GM12801 (cell line): ENCODE measurements around the gene EGFLAM.

ENCODE experiments used
- CTCF ChIP-seq: IDR thresholded peaks from one replicate; pipeline ENCODE4 v1.5.1; 2011; ENCODE audit warnings: control low read depth; ENCODE audit not compliant: insufficient read length; ENCODE audit errors: extremely low read depth

Gene EGFLAM

DNA sequence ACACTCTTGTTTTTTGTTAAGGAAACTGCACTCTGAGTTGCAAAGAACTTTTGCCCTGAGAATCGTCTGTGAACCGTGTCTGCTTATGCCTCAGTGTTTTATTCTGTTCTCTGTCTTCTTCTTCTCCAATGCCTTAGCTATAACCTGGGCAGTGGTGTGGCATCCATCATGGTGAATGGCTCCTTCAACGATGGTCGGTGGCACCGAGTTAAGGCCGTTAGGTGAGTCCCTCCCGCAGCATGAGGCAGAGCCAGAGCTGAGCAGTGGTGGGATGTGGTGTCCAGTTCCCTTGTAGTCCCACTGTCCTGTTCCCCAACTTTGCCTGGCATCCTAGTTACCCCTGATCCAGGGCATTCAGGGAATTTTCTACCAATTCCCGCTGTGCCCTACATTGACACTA lies 199.8 kb downstream of the EGFLAM start:
- TF ChIP-seq CTCF = no peak

DNA sequence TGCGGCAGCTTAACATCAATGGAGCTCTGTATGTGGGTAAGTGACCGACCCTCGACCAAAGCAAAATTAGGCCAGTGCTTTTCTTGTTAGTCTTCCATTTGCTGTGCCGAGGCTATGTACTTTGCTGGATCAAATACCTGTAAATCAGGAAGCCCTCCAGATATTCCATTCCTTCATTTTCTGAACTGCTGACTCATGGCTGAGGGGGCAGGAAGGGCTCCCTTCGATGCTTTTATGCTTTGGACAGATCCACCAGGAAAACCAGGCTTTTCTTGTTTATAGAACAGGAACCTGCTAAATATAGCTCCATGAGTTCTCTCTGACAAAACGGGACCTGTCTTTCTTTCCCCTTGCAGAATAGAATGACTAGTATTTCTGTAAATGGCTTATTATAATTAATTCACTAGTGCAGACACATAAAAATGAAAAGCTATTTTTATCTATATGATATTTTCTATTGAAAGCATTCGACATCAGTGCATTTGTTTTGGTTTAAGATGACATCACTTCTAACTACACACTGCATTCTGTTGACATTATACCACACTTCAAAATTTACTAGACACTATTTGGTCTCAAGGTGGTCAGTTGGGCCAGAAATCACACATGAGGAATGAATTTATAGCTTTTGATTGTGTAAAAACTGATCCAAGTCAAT lies 204.7 kb downstream of the EGFLAM start:
- TF ChIP-seq CTCF = no peak

DNA sequence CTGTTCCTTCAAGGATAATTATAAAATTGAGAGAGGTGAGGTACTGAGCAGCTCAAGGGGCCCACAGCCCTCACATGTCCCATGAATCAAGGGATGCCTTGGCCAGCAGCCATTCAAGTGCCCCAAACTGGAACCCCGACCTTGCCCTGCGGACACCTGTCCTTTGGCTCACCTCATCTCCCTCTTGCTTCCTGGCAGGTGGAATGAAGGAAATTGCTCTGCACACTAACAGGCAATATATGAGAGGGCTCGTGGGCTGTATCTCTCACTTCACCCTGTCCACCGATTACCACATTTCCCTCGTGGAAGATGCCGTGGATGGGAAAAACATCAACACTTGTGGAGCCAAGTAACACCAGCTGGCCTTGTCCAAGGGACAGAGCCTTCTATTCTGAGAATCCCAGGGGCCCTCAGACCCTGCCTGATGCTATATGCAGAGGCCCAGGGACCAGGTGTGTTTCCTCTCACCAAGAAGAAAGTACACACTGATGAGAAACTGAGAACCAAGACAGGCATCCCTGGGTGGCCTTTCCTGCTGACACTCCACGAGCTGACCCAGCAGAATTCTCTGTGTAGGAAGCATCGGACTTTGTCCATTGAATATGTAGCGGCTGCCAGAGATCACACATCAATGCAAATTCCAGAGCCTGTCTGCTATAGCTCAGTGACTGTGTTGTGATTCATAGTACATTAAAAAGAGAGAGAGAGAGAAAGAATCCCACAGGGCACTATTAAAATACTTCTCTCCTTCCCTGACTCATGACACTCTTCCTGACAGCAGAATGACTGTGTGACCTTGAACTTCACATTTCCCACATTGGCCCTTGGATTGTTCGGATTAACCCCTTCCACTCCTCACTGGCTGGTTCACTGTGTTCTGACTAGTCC lies 205.5 kb downstream of the EGFLAM start:
- TF ChIP-seq CTCF = no peak

DNA sequence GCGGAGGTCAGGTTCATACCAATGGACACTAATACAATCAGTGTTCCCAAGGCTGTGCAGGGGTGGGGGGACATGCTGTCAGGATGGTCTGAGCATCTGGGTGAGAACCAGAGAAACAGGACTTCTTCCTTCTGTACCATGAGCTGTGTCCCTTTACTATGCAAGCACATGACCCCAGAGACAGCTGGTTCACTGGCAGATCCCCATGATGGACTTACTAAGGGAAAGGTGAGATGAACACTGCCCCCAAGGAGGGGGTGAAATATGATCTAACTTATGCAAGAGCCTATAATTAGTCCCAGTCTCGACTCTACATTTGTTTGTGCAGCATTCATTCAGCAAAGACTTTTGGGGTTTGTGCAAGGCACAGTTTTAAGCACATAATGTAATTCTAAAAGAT lies 206.7 kb downstream of the EGFLAM start:
- TF ChIP-seq CTCF = no peak

- no peak for TF ChIP-seq CTCF
Measured at GRCh38 chr5:38465702-38466423, 207.5 kb downstream of the EGFLAM start.

DNA sequence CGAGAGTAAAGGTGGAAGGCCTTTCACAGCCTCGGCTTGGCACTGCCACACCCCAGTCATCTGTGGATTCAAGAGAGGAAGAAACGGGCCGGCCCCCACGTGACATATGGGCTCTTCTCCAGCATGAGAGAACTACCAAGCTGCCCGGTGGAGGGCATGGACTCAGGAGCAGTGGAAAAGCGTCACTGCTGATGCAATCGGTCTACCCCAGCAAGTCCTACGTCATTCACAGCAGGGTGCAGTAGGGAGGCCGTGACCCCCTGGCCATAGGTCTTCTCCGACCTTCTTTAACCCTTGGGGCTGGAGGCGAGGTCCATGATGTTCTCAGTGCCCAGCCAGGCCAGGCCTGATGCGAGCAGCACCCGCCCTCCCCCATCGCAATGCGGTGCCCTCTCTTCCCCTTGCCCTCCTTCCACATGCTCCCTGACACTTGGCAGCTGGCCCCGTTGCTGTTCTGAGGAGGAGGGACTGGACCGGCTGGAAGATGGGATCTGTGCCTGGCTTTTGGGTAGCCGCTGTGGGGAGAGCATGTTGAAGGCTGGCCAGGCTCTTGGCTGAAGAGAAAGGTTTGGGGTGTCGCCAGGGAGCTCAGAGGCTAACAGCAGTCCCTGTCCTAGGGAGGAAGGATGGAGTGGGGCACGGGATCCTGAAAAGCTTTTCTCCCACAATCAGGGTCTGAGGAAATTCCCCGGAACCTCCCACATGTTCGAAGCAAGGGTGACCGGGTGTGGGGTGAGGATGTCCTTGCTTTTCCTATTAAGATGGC lies 208.2 kb downstream of the EGFLAM start:
- TF ChIP-seq CTCF = no peak
